Measurements from ENCODE around the gene LRP11.
"Not testable (repeated sequence)": the region's sequence is repeated elsewhere in the genome, so short reads cannot be mapped to it uniquely, and the experiment has no call there.

Gene LRP11

DNA sequence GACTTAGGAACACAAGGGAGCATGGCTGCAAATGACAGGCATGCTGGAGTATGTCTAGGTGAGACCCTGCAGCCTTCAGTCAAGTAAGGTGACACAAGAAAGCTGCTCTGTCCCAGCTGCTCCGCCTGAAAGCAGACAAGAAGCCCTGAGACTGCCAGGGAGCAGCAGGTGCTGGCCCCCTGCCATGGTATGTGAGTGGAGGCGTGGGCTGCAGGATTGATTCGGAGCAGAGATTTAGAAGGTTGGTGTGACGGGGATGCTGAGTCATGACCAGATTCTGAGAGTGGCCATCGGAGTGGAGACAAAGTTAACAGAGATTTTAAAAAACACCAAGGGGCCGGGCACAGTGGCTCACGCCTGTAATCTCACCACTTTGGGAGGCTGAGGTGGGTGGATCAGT lies 17.8 kb downstream of the LRP11 start:
- DNase-seq, result no peak

DNA sequence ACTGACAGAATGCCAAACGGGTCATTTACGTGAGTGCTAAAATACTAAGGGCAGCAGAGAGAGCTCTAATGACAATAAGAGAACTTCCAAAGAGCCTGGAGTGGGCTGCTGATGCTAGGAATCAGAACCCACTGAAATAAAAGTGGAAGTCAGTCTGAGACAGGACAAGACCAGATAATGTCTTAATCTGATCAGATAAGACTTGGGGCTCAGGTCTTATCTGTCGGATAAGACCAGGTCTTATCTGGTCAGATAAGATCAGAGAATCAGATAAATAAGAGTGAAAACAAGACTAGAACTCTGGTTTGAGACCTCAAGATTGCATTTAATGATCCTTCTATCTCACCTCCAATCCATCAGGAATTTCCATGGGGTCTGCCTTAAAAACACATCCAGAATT lies 18.6 kb downstream of the LRP11 start:
- DNase-seq, result no peak

DNA sequence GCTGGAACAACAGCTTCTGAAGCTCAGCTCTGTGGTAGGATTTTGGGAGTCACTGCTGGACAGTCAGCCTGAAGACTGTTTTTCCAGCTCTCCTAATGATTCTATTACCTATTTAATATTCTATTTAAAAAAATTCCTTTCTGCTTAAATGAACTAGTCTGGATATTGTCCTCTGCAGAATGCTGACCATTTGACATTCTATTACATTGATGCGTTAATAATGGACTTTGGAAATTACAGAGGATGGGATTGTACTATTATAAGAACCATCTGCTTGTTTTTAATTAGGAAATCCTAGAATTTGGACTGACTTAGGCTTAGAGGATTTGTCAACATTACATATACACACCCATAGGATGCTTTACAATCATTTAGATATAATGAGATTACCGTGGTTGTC lies 19.7 kb downstream of the LRP11 start:
- no peak for DNase-seq

DNA sequence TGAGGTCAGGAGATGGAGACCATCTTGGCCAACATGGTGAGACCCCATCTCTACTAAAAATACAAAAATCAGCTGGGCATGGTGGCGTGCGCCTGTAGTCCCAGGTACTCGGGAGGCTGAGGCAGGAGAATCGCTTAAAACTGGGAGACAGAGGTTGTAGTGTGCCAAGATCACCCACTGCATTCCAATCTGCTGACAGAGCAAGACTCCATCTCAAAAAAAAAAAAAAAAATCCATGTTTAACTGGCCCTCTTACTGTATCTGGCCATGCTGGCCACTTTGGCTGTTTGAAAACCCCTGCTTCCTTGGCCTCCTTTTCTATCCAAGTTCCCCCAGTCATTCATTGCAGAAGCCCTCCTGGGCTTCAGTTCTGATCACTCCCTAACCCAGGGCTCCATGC lies 20.1 kb downstream of the LRP11 start:
- DNase-seq, result not testable (repeated sequence)

DNA sequence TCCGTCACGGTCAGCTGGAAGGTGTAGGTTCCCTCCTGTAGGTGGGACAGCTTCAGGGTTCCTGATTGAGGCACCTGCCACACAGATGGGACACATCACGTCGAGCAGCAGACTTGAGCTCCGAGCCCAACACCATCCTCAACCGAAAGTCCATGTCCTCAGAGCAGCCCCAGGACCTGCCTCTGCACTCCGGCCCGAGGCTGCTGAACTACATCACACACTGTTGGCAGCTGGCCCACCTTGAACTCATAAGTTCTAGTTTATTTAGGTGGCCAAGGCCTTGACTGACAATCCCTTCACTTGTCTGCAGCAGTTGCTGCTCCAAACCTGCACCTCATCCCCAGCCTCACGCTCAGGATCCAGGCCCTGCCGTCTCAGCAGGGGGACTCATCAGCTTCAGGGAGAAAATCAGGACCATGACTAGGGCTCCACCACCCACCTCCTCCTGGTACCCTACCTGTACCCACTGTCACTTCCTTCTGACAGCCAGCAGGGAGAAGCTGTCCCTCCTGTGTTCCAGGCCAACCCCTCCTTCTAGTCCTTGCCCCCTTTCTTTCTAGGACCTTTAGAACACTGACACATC lies 21.0 kb downstream of the LRP11 start:
- no peak for DNase-seq

DNA sequence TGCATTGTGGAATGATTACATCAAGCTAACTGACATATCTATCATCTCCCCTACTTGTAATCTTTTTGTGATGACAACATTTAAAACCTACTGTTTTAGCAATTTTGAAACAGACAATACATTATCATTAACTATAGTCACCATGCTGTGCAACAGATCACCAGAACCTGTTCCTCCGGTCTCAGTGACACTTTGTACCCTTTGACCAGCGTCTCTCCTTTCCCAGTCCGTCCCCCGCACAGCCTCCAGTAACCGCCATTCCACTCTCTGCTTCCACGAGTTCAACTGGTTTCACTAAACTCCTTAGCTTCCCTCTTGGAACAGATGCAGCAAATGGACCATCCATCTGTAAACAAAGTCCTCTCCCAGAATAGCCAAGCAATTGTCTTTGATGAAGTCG lies 21.8 kb downstream of the LRP11 start:
- DNase-seq, result no peak

DNA sequence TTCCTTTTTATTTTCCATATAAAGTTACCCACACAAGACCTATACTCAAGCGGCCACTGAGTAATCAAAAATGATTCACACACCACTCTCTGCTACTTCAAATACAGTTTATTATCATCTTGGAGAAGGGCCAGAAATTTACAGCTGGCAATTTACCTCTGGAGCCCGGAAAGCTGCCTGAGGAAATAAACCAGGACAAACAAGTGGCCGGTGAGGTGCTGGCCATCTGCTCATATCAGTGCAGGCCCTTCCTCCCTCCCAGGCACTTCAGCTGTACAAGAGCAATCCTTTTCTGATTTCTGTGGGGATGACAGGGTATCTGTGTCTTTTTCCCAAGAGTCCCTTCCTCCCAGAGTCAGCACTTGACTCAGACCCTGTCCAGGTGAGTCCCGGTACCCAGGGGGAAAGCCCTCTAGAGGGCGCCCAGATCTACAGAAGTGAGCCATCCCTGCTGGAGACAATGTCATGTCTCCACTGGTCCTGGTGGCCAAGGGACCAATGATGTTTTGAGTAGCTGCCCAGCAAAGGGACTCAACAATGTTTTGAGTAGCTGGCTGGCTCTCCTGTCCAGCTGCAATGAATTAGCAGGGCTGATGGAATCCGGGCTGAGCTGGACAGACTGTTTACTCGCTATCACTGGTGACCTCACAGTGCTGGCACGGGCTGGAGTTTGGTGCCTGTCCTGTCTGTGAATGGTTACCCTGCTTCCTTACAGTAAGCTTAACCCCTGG lies 23.6 kb downstream of the LRP11 start:
- peak; percentile 40 for DNase-seq

DNA sequence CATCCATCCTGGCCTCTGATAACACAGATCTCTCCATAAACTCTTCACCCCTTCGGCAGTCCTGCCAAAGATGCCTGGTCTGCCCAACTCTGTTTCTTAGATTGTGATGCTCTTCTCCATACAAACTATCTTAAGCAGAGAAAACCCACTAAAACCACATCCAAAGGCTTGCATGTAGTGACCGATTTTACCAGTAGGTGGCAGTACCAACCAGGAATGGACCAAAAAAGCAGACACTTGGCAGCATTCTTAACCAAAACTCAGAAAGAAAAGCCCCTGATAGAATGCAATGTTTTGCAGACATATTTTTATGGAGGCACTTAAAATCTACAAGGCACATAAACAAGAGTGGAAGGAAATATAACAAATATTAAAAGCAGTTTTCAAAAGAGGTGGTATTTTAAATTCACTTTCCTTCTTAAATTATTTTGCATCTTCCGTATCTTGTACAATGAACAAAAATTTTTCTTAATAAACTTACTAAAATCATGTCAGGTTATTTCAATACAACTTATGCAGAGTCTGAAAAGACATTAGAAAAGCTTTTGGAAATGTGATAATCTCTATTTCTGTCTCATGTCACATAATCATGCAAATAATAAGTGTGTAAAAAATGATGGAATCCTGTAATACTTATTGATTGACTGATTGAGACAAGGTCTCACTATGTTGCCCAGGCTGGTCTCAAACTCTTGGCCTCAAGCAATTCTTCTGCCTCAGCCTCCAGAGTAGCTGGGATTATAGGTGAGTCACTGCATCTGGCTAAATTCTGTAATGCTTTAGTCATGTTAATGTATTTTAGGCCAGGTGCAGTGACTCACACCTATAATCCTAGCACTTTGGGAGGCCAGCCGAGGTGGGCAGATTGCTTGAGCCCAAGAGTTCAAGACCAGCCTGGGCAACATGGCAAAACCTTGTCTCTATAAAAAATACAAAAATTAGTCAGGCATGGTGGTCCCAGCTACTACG lies 29.4 kb downstream of the LRP11 start:
- DNase-seq, result no peak

DNA sequence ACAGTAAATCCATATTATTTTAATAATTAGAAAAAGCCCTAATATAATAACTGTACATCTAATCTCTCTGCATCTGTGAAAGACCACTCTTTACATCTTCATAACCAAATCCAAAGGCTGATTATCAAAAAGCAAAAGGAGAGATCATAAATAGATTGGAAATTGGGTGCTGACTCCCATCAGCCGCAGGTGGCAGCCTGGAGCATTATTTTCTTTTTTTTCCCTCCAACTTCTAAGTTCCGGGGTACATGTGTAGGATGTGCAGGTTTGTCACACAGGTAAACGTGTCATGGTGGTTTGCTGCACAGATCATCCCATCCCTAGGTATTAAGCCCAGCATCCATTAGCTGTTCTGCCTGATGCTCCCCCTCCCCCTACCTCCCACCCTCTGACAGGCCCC lies 30.5 kb downstream of the LRP11 start:
- DNase-seq, result no peak

DNA sequence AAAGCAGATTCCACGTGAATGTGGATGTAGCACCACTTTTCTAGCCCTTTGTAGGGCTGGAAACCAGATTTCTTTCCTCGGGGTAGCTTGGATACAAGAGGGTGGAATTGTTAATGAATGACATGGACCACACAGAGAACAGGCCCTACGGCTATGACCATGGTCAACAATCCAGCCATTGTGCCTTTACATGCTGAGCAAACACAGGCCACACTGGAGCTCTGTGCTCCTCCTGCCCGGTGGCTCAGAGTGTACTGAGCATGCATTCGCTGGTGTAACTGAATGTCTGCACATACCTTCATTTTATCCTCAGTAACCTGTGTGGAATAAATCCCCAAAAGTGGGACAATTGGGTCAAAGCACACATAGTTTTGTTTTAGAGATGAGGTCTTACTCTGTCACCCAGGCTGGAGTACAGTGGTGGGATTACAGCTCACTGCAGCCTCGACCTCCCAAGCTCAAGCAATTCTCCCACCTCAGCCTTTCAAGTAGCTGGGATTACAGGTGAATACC lies 32.8 kb downstream of the LRP11 start:
- DNase-seq, result no peak

DNA sequence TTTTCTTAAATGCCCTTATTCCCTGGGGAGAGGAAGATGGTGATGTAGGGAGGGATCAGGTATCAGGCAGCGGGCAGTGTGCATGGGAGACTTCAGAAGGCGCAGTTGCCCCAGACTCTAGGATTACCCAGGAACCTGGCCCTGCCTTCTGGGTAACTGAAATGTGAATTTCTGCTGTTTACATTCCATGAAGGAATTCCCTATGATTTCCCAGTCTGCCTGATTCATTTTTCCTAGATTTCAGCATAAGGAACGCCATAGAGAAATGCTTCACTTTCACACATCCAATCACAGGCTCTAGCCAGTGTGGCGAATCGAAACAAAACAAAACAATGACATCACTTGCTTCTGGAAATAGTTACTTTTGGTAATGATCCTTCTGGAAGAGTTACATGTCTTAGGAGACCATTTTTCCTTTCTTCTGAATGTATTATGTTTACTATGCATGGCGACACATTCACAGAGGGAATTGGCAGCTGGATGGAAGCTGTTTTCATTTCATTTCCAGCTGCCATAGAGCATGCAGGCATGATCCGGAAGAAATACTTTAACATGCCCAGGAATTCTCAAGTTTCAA lies 33.3 kb downstream of the LRP11 start:
- no peak for DNase-seq

DNA sequence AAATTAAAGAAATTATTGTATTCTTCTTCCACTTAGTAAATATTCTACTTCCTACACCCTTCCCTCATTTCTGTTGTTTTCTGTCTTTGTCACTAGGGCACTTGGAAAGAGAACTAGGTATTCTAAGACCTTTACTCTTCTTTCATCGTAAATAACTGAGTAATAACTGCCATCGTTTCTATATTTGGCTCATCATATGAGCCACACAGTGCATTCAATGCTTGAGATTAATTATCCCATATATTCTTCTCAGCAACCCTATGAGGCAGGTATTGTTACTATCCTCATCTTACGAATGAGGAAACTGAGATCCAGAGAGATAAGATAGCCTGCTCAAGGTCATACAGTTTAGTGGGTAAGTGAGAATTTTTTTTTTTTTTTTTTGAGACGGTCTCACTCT lies 38.9 kb downstream of the LRP11 start:
- DNase-seq, result no peak

DNA sequence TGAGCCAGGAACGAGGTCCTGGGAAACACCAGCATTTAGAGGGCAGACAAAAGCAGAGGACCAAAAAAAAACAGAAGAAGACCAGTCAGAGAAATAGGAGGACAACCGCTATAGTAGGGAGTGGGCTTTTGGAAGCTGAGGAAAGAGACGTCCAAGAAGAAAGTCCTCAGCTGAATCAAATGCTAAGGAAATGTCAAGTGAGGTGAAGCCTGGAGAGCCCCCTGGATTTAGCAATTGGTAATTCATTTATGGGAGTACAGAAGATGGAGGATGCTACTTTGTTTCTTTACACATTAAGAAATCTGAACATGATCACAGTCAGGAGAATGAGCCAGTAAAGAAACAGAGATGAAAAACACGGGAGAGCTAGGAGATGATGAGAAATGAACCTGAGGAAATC lies 41.1 kb downstream of the LRP11 start:
- no peak for DNase-seq

DNA sequence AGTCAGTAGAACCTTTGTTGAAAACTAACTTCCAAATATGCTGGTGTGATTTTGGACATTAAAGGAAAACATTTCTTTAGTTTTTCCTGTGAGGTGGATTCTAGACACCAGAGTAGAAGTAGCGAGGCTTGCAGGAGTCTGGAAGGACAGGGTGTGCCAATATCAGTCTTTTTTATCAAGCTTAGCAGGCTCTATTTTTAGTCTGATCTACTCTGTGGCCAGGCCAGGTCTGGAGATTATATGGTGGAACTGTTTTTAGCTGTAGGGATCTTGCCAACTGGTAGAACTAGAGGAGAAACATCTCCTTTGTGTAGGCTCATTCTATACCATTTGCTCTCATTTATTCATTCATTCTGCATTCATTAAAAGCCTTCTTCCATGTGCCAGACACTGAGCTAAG lies 42.7 kb downstream of the LRP11 start:
- no peak for DNase-seq

DNA sequence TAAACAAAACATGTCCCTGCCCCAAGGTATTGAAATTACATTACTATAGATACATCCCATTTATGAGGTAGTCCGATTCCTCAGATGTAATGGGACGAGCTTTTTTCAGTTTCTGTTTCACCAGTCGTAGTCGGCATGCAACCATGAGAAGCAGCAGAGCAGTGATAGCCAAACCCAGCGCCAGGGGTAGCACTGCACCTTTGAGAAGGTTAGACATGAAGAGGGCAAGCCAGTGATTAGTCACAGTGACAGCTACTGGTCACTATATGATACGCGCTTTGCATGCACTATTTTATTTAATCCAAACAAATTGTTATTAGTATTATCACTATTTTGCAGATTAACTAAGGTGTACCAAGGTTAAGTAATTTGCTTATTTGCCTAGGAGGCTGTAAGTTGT lies 43.7 kb downstream of the LRP11 start:
- no peak for DNase-seq

DNA sequence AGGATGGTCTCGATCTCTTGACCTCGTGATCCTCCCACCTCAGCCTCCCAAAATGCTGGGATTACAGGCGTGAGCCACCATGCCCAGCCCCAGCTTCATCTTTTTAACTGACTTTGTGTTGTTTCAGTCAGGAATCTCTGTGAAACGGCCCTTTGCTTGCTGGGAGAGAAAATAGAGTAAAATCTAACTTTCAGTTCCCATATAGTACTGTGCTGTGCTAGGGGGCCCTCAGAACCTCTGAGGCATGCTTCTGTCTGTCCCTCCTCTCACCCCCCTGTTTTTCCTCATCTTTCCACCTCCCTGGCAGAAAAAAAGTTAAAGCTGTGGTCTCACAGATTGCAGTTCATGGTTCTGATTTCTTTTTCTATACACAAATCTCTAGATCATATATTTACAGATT lies 48.4 kb downstream of the LRP11 start:
- no peak for DNase-seq

DNA sequence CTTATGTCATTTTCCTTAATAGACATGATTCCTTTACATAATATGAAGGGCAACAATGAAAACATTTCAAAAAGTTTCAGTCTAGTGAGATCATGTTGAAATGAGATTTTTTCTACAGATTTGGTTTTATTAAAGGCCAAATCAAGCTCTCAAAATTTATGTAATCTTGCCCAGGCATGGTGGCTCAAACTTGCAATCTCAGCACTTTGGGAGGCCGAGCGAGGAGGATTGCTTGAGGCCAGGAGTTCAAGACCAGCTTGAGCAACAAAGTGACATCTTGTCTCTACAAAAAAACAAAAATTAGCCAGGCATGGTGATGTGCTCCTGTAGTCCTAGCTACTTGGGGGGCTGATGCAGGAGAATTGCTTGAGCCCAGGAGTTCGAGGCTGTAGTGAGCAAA lies 50.8 kb downstream of the LRP11 start:
- DNase-seq, result no peak

DNA sequence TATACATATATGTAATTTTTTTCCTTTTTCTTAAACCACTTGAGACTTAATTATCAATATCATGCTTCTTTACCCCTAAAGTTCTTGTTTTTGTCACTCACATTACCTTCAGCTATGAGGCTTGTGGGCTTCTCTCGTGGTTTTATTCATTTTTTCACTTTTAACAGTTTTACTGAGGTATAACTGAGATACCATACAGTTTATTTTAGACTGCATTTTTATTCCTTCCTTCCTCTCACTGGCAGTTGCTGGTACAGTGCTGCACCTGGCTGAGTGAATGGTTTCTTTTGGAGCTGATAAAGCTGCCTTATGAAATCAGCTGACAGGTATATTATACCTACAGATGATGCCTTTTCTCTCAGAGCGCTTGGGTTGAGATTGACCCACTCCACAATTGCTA lies 54.4 kb downstream of the LRP11 start:
- DNase-seq, result no peak

DNA sequence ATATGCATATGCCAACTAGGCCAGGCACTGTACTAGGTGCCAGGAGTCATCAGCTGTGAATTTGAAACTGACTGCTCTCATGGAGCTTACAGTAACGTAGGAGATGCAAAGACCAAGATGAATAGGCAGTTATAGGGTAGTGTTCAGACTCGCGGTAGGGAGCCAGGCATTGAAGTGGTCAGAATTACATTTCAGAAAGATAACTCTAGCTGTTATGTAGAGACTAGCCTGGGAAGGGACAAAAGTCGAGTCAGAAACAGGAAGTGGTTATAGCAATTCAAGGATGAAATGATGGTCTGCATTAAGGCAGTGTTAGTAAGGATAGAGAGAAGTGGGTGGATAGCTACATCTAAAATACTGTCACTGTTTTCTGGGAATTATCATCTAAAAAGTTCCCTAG lies 58.0 kb downstream of the LRP11 start:
- DNase-seq, result no peak

DNA sequence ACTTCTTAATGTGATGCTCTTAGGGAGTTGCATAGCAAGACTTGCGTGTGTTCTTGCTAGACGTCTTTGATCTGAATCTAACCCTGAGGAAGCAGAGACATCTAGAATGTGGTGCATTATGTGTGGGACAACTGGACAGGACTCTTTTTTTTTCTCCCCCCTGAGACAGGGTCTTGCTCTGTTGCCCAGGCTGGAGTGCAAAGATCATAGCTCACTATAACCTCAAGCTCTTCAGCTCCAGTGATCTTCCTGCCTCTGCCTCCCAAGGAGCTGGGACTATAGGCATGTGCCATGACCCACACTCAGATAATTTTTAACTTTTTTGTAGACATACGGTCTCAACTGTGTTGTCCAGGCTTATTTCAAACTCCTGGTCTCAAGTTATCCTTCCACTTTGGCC lies 80.6 kb downstream of the LRP11 start:
- DNase-seq, result no peak

DNA sequence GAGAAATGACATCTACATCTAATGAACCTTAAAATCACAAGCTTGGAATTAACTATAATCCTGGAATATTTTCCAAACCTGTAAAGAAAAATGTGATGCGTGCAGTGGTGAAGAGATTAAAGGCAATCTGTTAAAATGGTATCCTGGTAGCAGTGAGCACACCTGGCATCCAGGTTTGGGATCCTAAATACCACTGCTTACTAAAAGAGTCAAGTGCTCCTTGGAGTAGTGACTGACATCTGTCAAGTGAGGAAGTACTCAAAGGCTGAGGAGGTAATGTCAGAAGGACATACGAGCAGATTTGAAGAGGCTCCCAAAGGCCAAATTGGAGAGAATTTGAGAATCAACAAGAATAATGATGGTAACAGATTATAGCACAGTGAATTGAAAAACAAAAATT lies 81.8 kb downstream of the LRP11 start:
- DNase-seq, result no peak

DNA sequence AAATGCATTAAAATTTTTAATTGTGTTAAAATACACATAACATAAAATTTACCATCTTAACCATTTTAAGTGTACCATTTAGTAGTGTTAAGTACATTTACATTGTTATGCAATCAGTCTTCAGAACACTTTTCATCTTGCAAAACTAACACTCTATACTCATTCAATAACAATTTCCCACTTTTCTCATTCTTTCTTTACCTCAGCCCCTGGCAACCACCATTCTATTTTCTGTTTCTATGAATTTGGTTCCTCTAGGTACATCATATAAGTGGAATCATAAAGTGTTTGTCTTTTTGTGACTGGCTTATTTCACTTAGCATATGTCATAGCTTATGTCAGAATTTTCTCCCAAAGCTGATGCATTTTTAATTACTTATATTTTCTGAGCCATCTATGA lies 82.4 kb downstream of the LRP11 start:
- DNase-seq, result no peak

DNA sequence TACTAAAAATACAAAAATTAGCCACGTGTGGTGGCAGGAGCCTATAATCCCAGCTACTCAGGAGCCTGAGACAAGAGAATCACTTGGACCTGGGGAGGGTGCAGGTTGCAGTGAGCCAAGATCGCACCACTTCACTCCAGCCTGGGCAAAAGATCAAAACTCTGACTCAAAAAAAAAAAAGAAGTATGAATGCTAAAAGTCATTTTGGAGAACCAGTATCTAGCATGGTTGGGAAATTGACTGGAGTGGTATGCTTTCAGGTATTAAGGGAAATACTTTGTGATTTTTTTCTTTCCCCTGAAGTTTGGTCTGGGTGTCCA lies 84.6 kb downstream of the LRP11 start:
- no peak for DNase-seq

DNA sequence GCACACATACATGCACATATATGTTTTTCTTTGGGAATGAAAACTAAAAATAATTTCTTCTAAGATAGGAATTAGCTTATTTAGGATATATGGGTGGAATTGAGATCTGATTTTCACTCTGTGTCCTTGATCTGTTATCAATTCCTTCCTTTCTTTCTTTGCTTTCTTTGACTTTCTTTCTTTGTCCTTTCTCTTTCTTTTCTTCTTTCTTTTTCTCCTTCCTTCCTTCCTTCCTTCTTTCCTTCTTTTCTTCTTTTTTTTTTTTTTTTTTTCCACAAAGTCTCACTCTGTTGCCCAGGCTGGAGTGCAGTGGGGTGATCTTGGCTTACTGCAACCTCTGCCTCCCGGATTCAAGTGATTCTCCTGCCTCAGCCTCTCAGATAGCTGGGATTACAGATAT lies 86.5 kb downstream of the LRP11 start:
- no peak for DNase-seq
